Mesenchymal stem cell (in vitro differentiated cells and primary cell): ENCODE data around the gene PPP6C.
"Not testable (repeated sequence)": the region's sequence is repeated elsewhere in the genome, so short reads cannot be mapped to it uniquely, and the experiment has no call there.

Experiments
- DNase-seq: peaks from one replicate; pipeline ENCODE4 v3.0.0-alpha.2; 2013
- H2AFZ ChIP-seq: one replicate; pipeline ENCODE4 v1.6.1; 2013; ENCODE audit warnings: low read depth, mild to moderate bottlenecking, control low read depth, inconsistent platforms, low read length, moderate library complexity
- H2AK5ac ChIP-seq: 2 replicates; pipeline ENCODE4 v1.6.1; 2013; ENCODE audit warnings: low read length, moderate library complexity, mild to moderate bottlenecking, inconsistent platforms; ENCODE audit not compliant: severe bottlenecking
- H2BK120ac ChIP-seq: one replicate; pipeline ENCODE4 v1.6.1; 2013; ENCODE audit warnings: low read depth, mild to moderate bottlenecking, inconsistent platforms, low read length, moderate library complexity
- H2BK12ac ChIP-seq, 2 experiments: one replicate each; pipeline ENCODE4 v1.6.1; 2013; ENCODE audit warnings: inconsistent platforms in 2 of 2, low read length in 2 of 2, mild to moderate bottlenecking in 2 of 2, moderate library complexity in 2 of 2, control low read depth in 1 of 2
- H2BK15ac ChIP-seq: one replicate; pipeline ENCODE4 v1.6.1; 2013; ENCODE audit warnings: mild to moderate bottlenecking, low read depth, inconsistent platforms; ENCODE audit not compliant: poor library complexity, severe bottlenecking
- H2BK5ac ChIP-seq: 2 replicates; pipeline ENCODE4 v1.6.1; 2013; ENCODE audit warnings: low read depth, mild to moderate bottlenecking, low read length, control low read depth, inconsistent platforms; ENCODE audit not compliant: poor library complexity, severe bottlenecking
- H3K14ac ChIP-seq, 2 experiments: one replicate each; pipeline ENCODE4 v1.6.1; 2013; ENCODE audit warnings: inconsistent platforms in 2 of 2, low read length in 2 of 2, control low read depth in 1 of 2, mild to moderate bottlenecking in 1 of 2, moderate library complexity in 1 of 2
- H3K18ac ChIP-seq, 2 experiments: one replicate each; pipeline ENCODE4 v1.6.1; 2013; ENCODE audit warnings: inconsistent platforms in 2 of 2, low read length in 2 of 2, control low read depth in 1 of 2, low read depth in 1 of 2, mild to moderate bottlenecking in 1 of 2
- H3K23ac ChIP-seq, 2 experiments: one replicate each; pipeline ENCODE4 v1.6.1; 2013; ENCODE audit warnings: inconsistent platforms in 2 of 2, low read length in 2 of 2, mild to moderate bottlenecking in 2 of 2, moderate library complexity in 2 of 2, control low read depth in 1 of 2
- H3K27ac ChIP-seq: 2 replicates; pipeline ENCODE4 v1.5.1; 2013; ENCODE audit warnings: mild to moderate bottlenecking, moderate library complexity, low read length, control low read depth, inconsistent platforms; ENCODE audit not compliant: poor library complexity, severe bottlenecking
- H3K27me3 ChIP-seq, 2 experiments: 2 replicates each; pipeline versions ENCODE4 v1.6.1 to v1.7.0; 2013; ENCODE audit warnings: low read length in 2 of 2, mild to moderate bottlenecking in 2 of 2, moderate library complexity in 2 of 2, control low read depth in 1 of 2, inconsistent platforms in 1 of 2; ENCODE audit not compliant: control insufficient read depth in 1 of 2, insufficient read depth in 1 of 2
- H3K36me3 ChIP-seq, 2 experiments: 2 replicates each; pipeline versions ENCODE4 v1.6.1 to v1.7.0; 2013; ENCODE audit warnings: low read length in 2 of 2, control low read depth in 1 of 2, inconsistent platforms in 1 of 2, low read depth in 1 of 2, mild to moderate bottlenecking in 1 of 2; ENCODE audit not compliant: insufficient read depth in 2 of 2, control insufficient read depth in 1 of 2
- H3K4ac ChIP-seq, 2 experiments: one replicate each; pipeline ENCODE4 v1.6.1; 2013; ENCODE audit warnings: inconsistent platforms in 2 of 2, low read length in 2 of 2, mild to moderate bottlenecking in 2 of 2, moderate library complexity in 2 of 2, control low read depth in 1 of 2, low read depth in 1 of 2
- H3K4me1 ChIP-seq: 2 replicates; pipeline ENCODE4 v1.6.1; 2013; ENCODE audit warnings: low read depth, low read length, control low read depth; ENCODE audit not compliant: control insufficient read depth, insufficient read depth
- H3K4me2 ChIP-seq: 2 replicates; pipeline ENCODE4 v1.6.1; 2013; ENCODE audit warnings: low read length, mild to moderate bottlenecking, inconsistent platforms; ENCODE audit not compliant: poor library complexity, severe bottlenecking
- H3K4me3 ChIP-seq, 2 experiments: 2 replicates each; pipeline versions ENCODE4 v1.5.1 to v1.7.0; 2013; ENCODE audit warnings: low read length in 2 of 2, mild to moderate bottlenecking in 2 of 2, control low read depth in 1 of 2, low read depth in 1 of 2; ENCODE audit not compliant: insufficient read depth in 1 of 2
- H3K79me1 ChIP-seq: replicated peaks from 2 replicates; pipeline ENCODE4 v1.6.1; 2013; ENCODE audit warnings: mild to moderate bottlenecking, control low read depth, low read length, inconsistent platforms; ENCODE audit not compliant: poor library complexity, severe bottlenecking
- H3K9ac ChIP-seq: 2 replicates; pipeline ENCODE4 v1.7.0; 2013; ENCODE audit warnings: mild to moderate bottlenecking, low read length, moderate library complexity
- H3K9me3 ChIP-seq: 2 replicates; pipeline ENCODE4 v1.7.0; 2013; ENCODE audit warnings: mild to moderate bottlenecking, low read length; ENCODE audit not compliant: control insufficient read depth
- H4K8ac ChIP-seq: one replicate; pipeline ENCODE4 v1.6.1; 2013; ENCODE audit warnings: inconsistent platforms, mild to moderate bottlenecking, low read length, moderate library complexity
- H4K91ac ChIP-seq: one replicate; pipeline ENCODE4 v1.6.1; 2013; ENCODE audit warnings: mild to moderate bottlenecking, low read length, inconsistent platforms
- WGBS: methylation state at CpG from one replicate; pipeline ENCODE4 v1.1.7; 2013; ENCODE audit warnings: mixed read lengths; 5-methylcytosine and 5-hydroxymethylcytosine counted together

The PPP6C gene

DNA sequence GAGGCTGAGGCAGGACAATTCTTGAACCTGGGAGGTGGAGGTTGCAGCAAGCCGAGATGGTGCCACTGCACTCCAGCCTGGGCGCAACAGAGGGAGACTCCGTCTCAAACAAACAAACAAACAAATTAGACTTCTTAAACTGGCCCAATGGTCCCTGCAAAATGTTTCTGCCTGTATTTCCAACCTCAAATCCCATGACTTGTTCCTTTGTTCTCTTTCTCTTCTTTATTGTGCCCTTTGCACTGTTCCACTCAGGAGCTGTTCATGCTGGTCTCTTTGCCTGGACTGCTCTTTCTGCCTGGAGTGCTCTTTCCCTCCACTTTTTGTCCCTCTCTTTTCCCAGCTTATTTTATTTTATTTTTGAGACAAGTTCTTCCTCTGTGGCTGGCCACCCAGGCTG, 14.9 kb upstream of the PPP6C start:
- H3K9me3 ChIP-seq = no peaks in the 10 kb centered on the region
- H2AK5ac ChIP-seq = no peak overlapping the region
- H2AFZ ChIP-seq = no peak overlapping the region
- no peak overlapping the region for H2BK12ac ChIP-seq
- no peak overlapping the region for H3K4me2 ChIP-seq
- H3K9ac ChIP-seq = no peak overlapping the region
- H3K36me3 ChIP-seq = peaks cover 29 to 60% of the 10 kb centered on the region in 2 experiments
- DNase-seq = no peak
- no peak overlapping the region for H3K14ac ChIP-seq
- H3K79me1 ChIP-seq = peaks cover 9% of the 10 kb centered on the region
- no peak overlapping the region for H3K4me3 ChIP-seq
- H2BK15ac ChIP-seq = no peak overlapping the region
- no peak overlapping the region for H3K18ac ChIP-seq
- H3K4me1 ChIP-seq = peaks cover 1% of the 10 kb centered on the region
- no peaks in the 10 kb centered on the region for H3K27me3 ChIP-seq
- 92% methylated on average over 3 of the region's 3 CpGs for WGBS
- no peak overlapping the region for H4K8ac ChIP-seq
- H4K91ac ChIP-seq = no peak overlapping the region
- no peak overlapping the region for H2BK5ac ChIP-seq
- no peak overlapping the region for H3K23ac ChIP-seq
- H3K4ac ChIP-seq = no peak overlapping the region
- H2BK120ac ChIP-seq = no peak overlapping the region
- H3K27ac ChIP-seq = no peak overlapping the region

DNA sequence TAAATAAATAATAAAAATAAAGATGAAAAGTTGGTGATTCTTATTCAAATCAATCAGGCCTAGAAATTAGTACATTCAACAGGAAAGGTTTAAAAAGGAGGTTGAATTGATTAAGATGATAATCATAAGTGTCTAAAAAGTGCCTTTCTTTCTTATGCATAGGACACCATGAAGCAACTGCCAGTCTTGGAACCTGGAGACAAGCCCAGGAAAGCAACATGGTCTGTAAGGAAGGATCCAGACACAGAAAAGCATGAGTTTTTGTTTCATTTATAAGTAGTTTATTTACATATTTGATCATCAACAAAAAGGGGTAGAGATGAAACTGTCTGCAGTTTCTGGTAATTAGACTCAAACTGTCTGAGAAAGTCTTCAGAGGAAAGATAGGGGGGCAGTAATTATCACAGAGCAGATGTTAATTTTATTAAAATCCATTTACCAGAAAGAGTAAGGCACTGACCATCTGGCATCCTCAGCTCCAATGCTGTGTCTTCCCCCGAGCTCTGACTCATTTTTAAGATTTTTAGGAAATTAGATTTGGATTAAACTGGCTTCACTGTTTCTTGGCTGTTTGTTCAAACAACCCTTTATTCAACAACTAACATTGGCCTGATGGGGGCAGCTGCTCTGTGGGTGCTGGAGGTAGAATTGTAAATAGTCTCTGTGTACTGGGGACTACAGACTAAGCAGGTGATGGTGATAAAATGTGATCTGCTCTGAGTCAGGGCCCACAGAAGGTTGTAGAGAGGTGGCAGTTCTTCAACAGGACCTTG, 13.4 kb upstream of the PPP6C start:
- Histone ChIP-seq H3K27me3 (no peaks in the 10 kb centered on the region), H3K4me1 (peaks cover 1% of the 10 kb centered on the region), H2BK15ac (no peak overlapping the region), H3K18ac (no peak overlapping the region), H3K4me2 (no peak overlapping the region), H4K91ac (no peak overlapping the region), H2AFZ (no peak overlapping the region), H4K8ac (no peak overlapping the region), H3K4me3 (no peak overlapping the region), H3K79me1 (peaks cover 9% of the 10 kb centered on the region), H2BK120ac (no peak overlapping the region), H3K14ac (no peak overlapping the region), H3K9ac (peak overlapping the region; percentile 41), H2AK5ac (no peak overlapping the region), H3K27ac (no peak overlapping the region), H2BK12ac (no peak overlapping the region), H3K9me3 (no peaks in the 10 kb centered on the region), H2BK5ac (no peak overlapping the region), H3K23ac (no peak overlapping the region), H3K4ac (no peak overlapping the region), H3K36me3 (peaks cover 20 to 46% of the 10 kb centered on the region in 2 experiments)
- no peak for DNase-seq
- no CpG with 5 or more reads among the region's 1 CpG for WGBS

DNA sequence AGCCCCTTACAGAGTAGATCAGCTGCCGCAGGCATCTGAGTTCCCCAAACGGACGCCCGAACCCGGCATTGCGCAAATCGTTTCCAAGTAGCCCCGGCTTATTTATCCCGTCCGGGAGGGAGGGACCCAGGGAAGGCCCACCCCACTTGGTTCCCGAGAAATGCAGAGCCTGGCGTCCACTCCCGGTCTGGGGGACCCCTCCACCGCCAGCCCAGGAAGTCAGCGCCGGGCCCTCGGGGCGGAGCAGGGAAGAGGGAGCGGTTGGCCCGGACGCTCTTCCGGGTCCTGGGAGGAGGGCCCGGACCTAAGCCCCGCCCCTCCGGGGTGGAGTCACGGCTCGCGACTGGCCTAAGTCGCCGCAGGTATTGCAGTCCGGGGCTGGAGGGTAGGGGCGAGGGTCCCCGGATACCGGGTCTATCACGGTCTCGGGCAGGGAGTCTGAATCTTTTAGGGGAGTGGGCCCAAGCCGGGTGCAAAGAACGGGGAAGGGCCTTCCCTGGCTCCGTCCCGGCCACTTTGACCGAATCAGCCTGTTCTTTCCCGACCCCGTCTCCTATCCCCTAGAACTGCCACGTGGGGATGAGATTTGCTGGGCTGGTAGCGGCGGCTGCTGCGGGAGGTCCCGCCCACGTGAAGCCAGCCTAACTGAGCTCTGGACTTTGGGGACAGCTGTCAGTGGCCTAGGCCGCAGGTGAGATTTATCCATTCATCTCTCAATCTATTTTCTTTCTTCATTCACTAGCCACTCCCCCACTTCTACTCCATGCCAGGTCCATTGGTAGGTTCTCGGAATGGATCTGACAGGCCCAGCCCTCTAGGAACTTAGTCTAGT, 10.8 kb upstream of the PPP6C start, which contains the start of gene RABEPK:
TSS of gene RABEPK (plus strand) at position 327 of the 832 bp plus-strand sequence. CDS start 2,472 bp downstream, outside the sequence.
- peak within 1 kb of the TSS; percentile 64 to 93 for H3K4me3 ChIP-seq
- H3K18ac ChIP-seq = peak within 1 kb of the TSS; percentile 66 to 84
- H3K27ac ChIP-seq = peak within 1 kb of the TSS; percentile 95
- no peak within 1 kb of the TSS for H3K14ac ChIP-seq
- no peak within 1 kb of the TSS for H2BK12ac ChIP-seq
- H2BK5ac ChIP-seq = peak within 1 kb of the TSS; percentile 67
- peaks cover 8 to 22% of the 10 kb centered on the region in 2 experiments for H3K36me3 ChIP-seq
- H2BK15ac ChIP-seq = peak within 1 kb of the TSS; percentile 65
- peak within 1 kb of the TSS; percentile 24 to 56 for H3K4ac ChIP-seq
- peaks cover 9% of the 10 kb centered on the region for H3K79me1 ChIP-seq
- no peaks in the 10 kb centered on the region for H3K27me3 ChIP-seq
- H3K23ac ChIP-seq = no peak within 1 kb of the TSS
- peak within 1 kb of the TSS; percentile 96 for H3K9ac ChIP-seq
- H2AFZ ChIP-seq = peak within 1 kb of the TSS; percentile 84
- H3K9me3 ChIP-seq = no peaks in the 10 kb centered on the region
- H3K4me2 ChIP-seq = peak within 1 kb of the TSS; percentile 71
- H4K91ac ChIP-seq = peak within 1 kb of the TSS; percentile 20
- 2% methylated on average over 42 of the region's 51 CpGs for WGBS
- H3K4me1 ChIP-seq = peaks cover 1% of the 10 kb centered on the region
- H2AK5ac ChIP-seq = no peak within 1 kb of the TSS
- peak within 1 kb of the TSS; percentile 82 for H2BK120ac ChIP-seq
- peak; percentile 96 for DNase-seq
- H4K8ac ChIP-seq = peak within 1 kb of the TSS; percentile 63

DNA sequence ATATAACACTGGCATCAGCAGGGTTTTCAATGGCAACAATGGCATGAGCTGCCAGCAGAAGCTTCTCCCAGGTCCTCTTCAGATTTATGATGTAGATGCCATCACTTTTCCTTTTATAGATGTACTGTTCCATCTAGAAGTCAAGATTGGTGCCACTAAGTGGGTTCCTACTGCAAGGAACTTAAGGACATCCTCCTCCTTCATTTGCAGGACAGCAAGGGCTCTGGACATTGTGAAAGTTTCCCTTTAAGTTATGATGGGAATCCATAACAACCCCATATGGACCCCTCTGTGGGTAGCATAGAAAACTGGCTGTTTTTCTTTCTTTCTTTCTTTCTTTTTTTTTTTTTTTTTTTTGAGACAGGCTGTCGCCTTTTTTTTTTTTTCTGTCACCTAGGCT, 6.0 kb upstream of the PPP6C start:
- not testable (repeated sequence) for H3K23ac ChIP-seq, H3K27me3 ChIP-seq, H4K8ac ChIP-seq, H3K18ac ChIP-seq, H3K36me3 ChIP-seq, H3K79me1 ChIP-seq, H2AFZ ChIP-seq, H3K9ac ChIP-seq, H3K4ac ChIP-seq, H3K27ac ChIP-seq, DNase-seq, H3K4me2 ChIP-seq, H4K91ac ChIP-seq, H2BK120ac ChIP-seq, H3K4me1 ChIP-seq, H2BK12ac ChIP-seq, H2BK15ac ChIP-seq, H3K4me3 ChIP-seq, H2AK5ac ChIP-seq, H3K14ac ChIP-seq, H2BK5ac ChIP-seq, H3K9me3 ChIP-seq
- no CpG with 5 or more reads among the region's 1 CpG for WGBS
